D721Med (cell line): Measurements from ENCODE around the gene DLEC1.

ENCODE experiments used
- DNase-seq: peaks from one replicate; pipeline ENCODE4 v3.0.0; 2011; ENCODE audit warnings: low spot score; ENCODE audit not compliant: insufficient read length
- FAIRE-seq: peaks from 2 replicates; lab custom pipeline; 2011; peaks lifted over from hg19 to GRCh38; lab: Jason Lieb, UNC
- TF ChIP-seq, protein P1 (sequence below): IDR thresholded peaks from 2 replicates; pipeline ENCODE4 v1.5.1; 2012; ENCODE audit warnings: mild to moderate bottlenecking, control low read depth; ENCODE audit not compliant: insufficient read depth; ENCODE audit errors: missing control alignments

Gene DLEC1

DNA sequence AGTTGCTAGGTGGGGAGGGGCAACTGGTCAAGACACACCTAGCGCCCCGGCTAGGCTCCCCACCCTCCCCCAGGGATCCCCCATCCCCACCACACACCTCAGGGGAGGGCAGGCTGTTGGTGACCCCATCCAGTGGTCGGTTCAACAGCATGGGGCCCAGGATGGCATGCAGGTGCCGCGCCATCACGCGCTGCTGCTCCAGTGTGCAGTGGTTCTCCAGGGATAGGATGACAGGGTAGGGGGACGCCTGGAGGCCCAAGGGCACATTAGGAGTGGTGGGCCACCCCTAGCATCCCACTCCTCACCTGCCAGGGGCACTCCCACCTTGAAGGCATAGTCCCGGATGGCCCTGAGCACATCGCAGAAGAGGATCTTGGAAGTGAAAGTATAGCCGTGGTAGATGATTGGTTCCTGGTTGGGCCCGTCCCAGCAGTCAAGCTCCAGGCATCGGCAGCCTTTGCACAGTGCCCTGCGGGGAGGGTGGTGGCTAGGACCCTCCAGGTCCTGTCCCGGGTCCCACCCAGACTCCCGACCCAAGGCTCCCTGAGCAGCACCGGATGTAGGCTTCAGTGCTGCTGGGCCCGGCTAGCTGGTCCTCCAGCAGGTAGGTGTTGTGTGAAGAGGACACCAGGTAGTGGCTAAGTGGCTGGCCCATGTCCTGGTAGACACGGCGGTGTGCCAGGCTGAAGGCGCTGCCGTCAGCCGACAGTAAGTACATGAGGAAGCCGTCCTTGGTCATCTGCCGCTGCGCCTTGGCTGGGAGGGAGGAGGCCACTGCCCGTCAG is 29.0 kb upstream of the DLEC1 start:
- DNase-seq = no peak
- TF ChIP-seq, protein P1, sequence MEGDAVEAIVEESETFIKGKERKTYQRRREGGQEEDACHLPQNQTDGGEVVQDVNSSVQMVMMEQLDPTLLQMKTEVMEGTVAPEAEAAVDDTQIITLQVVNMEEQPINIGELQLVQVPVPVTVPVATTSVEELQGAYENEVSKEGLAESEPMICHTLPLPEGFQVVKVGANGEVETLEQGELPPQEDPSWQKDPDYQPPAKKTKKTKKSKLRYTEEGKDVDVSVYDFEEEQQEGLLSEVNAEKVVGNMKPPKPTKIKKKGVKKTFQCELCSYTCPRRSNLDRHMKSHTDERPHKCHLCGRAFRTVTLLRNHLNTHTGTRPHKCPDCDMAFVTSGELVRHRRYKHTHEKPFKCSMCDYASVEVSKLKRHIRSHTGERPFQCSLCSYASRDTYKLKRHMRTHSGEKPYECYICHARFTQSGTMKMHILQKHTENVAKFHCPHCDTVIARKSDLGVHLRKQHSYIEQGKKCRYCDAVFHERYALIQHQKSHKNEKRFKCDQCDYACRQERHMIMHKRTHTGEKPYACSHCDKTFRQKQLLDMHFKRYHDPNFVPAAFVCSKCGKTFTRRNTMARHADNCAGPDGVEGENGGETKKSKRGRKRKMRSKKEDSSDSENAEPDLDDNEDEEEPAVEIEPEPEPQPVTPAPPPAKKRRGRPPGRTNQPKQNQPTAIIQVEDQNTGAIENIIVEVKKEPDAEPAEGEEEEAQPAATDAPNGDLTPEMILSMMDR = no peak
- FAIRE-seq = no peak

DNA sequence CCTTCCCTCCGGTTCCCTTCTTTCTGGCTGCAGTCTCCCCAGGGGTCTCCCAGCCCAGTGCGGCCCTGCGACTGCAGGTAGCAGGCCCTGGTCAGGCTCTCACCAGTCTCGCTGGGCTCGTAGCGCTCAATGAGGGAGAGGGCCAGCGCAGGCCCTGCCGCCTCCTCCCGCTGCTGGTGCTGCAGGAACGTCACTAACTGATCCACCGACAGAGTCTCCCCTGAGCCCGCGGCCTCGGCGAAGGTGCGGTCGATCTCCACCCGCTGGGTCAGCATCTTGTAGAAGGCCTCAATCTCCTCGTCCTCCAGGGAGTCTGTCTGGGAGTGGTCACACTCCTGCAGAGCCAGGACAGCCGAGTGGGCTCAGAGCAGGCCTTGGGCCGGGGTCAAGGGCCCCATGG is 27.9 kb upstream of the DLEC1 start:
- FAIRE-seq (no peak), DNase-seq (no peak)
- TF ChIP-seq, protein P1 = no peak

DNA sequence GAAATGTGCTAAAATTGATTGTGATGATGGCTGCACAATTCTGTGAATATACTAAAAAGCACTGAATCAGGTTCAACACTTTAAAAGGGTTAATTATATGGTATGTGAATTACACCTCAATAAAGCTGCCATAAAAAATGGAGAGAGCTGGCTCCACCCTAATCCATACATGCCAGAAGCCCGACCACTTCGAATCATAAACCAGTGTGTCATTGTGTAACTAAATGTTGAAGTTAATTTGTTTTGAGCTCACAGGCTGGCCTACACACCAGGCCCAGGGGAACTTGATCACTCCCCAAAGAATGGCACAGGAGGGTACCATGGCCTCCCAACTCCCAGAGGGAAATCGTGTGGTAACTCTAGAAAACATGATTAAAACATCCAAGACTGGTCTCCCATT is 23.5 kb upstream of the DLEC1 start:
- FAIRE-seq (no peak), DNase-seq (no peak)
- TF ChIP-seq, protein P1 = no peak

DNA sequence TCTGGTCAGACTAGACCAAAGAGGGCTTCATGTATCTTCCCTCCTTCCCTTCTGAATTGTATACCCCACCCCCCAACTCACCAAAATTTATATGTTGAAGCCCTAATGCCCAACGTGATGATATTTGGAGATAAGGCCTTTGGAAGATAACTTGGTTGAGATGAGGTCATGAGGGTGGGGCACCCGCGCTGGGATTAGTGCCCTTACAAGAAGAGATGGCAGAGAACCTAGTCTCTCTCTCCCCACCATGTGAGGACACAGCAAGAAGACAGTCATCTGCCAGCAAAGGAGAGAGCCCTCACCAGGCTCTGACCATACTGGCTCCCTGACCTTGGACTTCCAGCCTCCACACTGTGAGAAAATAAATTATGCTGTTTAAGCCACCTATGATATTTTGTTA is 23.0 kb upstream of the DLEC1 start:
- TF ChIP-seq, protein P1 = no peak
- FAIRE-seq = no peak
- no peak for DNase-seq

DNA sequence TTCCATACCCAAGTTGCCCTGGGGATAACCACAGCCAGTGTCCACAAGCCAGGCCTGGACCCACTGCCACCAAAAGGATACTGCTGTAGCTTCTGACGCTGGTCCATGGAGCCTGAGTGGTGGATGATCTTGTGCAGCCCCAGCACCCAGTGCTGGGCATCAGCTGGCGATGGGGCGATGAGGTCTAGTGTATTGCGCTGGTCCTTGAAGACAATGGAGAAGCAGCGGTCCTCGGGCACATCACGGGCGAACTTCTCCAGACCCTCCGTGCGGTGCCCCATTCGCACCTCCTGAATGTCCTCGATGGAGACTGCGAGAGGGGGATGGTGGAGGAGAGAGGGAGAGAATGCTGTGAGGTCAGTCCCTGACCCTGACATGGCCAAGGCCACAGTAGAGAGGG is 22.6 kb upstream of the DLEC1 start:
- TF ChIP-seq, protein P1 = no peak
- FAIRE-seq (no peak), DNase-seq (no peak)

DNA sequence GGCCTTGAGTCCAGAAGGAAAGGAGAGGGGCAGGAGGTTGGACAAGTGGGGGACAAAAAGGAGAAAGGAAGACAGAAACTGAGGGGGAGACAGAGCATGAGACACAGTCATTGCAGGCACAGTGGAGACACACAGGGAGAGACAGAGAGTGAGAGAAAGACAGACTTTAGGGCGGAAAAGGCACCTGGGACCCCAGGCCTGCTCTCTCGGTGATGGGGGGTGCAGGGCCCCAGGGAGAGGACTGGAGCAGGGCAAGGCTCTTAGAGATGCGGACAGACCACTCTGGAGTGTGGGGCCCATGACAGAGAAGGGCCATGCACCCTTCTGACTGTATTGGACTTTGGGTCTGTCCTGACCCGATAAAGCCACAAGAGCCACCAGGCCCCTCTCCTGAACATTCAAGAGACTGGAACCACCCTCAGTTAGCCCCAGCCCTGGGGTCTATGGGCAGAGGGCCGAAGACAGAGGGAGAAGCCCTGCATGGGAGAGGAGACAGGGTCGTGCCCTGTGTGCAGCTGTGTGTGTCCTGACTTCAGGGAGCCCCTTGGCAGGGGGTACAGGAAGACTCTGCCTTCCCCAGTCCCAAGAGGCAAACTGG is 22.1 kb upstream of the DLEC1 start:
- TF ChIP-seq, protein P1 = no peak
- FAIRE-seq (no peak), DNase-seq (no peak)
